Ovary (tissue), 9 donors: ENCODE measurements around the gene RHOJ. TPM values are rescaled to one million over a fixed set of nuclear protein-coding genes. Genes with fewer than 3 reads are reported as not detected.

ENCODE experiments used
- DNase-seq, 5 donors: peaks; one replicate each; pipeline ENCODE4 v3.0.0-alpha.2; 2019 to 2020
- H3K27ac ChIP-seq, 2 donors: fragments of 200-600 bp; one replicate each; pipeline versions ENCODE4 v1.5.1 to v1.8.0; 2019 to 2022
- H3K27me3 ChIP-seq: fragments of 200-600 bp; one replicate; pipeline ENCODE4 v1.8.0; 2022
- H3K36me3 ChIP-seq: fragments of 200-600 bp; sonication (generic); one replicate; pipeline ENCODE4 v1.5.1; 2019
- H3K4me1 ChIP-seq: one replicate; pipeline ENCODE4 v1.8.1; 2013; ENCODE audit warnings: mild to moderate bottlenecking, moderate library complexity; ENCODE audit not compliant: insufficient read depth
- H3K4me3 ChIP-seq: fragments of 200-600 bp; sonication (generic); one replicate; pipeline ENCODE4 v1.5.1; 2017
- H3K9me3 ChIP-seq, 2 donors: fragments of 200-600 bp in 1 of 2; sonication (generic) in 1 of 2; one replicate each; pipeline versions ENCODE4 v1.5.1 to v1.8.1; 2013 to 2019; ENCODE audit warnings: mild to moderate bottlenecking in 1 of 2, moderate library complexity in 1 of 2
- EP300 ChIP-seq: sonication (generic); formaldehyde crosslinking; IDR thresholded peaks from one replicate; pipeline ENCODE4 v1.6.1; 2017; ENCODE audit warnings: antibody characterized with exemption
- POLR2A ChIP-seq: fragments of 450-650 bp; IDR thresholded peaks from one replicate; pipeline ENCODE4 v1.6.1; 2017; ENCODE audit warnings: antibody characterized with exemption, mild to moderate bottlenecking, moderate library complexity
- whole genome bisulfite sequencing, 3 donors: extraction: QIAGEN DNeasy Blood & Tissue Kit in 1 of 3; methylation state at CpG; one replicate each; pipeline versions ENCODE4 v1.1.5 to v1.1.7; 2013 to 2017; 5-methylcytosine and 5-hydroxymethylcytosine counted together
- intact Hi-C, 4 donors: fragments of 100-400 bp; cut with DNase I; formaldehyde crosslinking; loops; one replicate each; pipeline versions ENCODE4 v1.11.0 to v1.15.1; 2022 to 2023
- polyA plus RNA-seq, 2 donors: library from polyadenylated mRNA; stranded (reverse); fragments of 200-250 nt in 1 of 2; fragments of 350-450 nt in 1 of 2; fragmentation: Illumina TruSeq in 1 of 2; extraction: RNeasy Lipid Tissue Mini Kit (QIAGEN cat#74804) in 1 of 2; gene quantifications; one replicate each; pipeline ENCODE4 v1.2.3, GENCODE V29; 2013 to 2014
- total RNA-seq, 7 donors: library from RNA; depleted of rRNA in 2 of 7; stranded (reverse); fragments of >200 nt in 2 of 7; fragmentation: NEBNext Ultra II Directional in 3 of 7; extraction: Animal tissue kit (Norgen Biotek cat#: 25700) in 3 of 7; gene quantifications; one replicate each; pipeline versions ENCODE4 v1.1.0 to v1.2.4, GENCODE V29; 2016 to 2023
- TF ChIP-seq, protein P1 (sequence below), 3 donors: fragments of 450-650 bp in 2 of 3; fragments of 200-600 bp in 1 of 3; IDR thresholded peaks; one replicate each; pipeline versions ENCODE4 v1.5.1 to v1.8.0; 2016 to 2022; ENCODE audit warnings: antibody characterized with exemption in 3 of 3, mild to moderate bottlenecking in 1 of 3
- donor health status: DM: no; HTN: no; CAD: no; lungs with moderate emphysema.
- donor health status: DM: no; HTN: no; CAD: no.
- donor health status: Bipolar disorder and iron deficiency.
- donor health status: DM: yes; HTN: yes; CAD: no.
- donor health status: DM: no; HTN: no; CAD: no.
- donor health status: DM: yes; HTN: yes; CAD: no.

The RHOJ gene
- total and polyA plus RNA-seq, 9 donors: 4.9 to 32.9 (median 16.1) TPM

- intact Hi-C loops: no loop called here
- no peaks in the 10 kb centered on the region for H3K27me3 ChIP-seq
- no peaks in the 10 kb centered on the region for H3K4me1 ChIP-seq
- no peak for DNase-seq
- 47 to 55% (median 50%) methylated on average over 8 of the region's 8 CpGs for WGBS, 3 donors
- H3K9me3 ChIP-seq: no peaks in the 10 kb centered on the region
- H3K27ac ChIP-seq: no peak overlapping the region
- H3K36me3 ChIP-seq: no peaks in the 10 kb centered on the region
- TF ChIP-seq EP300: no peak
- TF ChIP-seq, protein P1, sequence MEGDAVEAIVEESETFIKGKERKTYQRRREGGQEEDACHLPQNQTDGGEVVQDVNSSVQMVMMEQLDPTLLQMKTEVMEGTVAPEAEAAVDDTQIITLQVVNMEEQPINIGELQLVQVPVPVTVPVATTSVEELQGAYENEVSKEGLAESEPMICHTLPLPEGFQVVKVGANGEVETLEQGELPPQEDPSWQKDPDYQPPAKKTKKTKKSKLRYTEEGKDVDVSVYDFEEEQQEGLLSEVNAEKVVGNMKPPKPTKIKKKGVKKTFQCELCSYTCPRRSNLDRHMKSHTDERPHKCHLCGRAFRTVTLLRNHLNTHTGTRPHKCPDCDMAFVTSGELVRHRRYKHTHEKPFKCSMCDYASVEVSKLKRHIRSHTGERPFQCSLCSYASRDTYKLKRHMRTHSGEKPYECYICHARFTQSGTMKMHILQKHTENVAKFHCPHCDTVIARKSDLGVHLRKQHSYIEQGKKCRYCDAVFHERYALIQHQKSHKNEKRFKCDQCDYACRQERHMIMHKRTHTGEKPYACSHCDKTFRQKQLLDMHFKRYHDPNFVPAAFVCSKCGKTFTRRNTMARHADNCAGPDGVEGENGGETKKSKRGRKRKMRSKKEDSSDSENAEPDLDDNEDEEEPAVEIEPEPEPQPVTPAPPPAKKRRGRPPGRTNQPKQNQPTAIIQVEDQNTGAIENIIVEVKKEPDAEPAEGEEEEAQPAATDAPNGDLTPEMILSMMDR (IDR thresholded peaks at IDR 0.05): no peak
- TF ChIP-seq POLR2A: no peak
- no peak overlapping the region for H3K4me3 ChIP-seq
Measured at GRCh38 chr14:63295231-63295685, 91.0 kb downstream of the RHOJ start.

DNA sequence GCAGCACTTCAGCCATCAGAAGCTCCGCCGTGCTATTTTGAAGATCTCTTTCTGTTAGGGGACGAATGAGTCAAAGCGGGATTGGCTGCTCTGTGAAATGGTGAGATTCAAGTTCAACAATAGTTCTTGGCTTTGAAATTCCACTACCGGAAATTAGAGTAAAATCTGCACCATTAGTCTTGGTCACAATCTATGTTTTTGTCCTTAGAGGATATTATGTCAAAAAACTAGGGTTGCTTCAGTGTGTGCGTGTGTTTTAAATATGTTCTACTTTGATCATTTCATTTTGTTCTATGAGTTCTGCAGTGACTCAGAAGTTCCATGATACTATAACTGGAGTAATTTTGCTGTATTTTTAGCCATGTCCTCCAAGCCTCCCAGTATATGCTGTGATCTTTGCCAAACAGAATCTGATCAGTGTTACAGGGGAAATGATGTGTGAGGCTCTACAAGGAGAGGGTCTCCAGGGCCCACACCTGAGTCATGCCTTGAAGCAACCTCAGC is 91.9 kb downstream of the RHOJ start:
- 81 to 89% (median 87%) methylated on average over 6 of the region's 6 CpGs for WGBS, 3 donors
- Histone ChIP-seq H3K4me3 (no peak overlapping the region), H3K9me3 (no peaks in the 10 kb centered on the region), H3K4me1 (no peaks in the 10 kb centered on the region), H3K36me3 (no peaks in the 10 kb centered on the region), H3K27ac (no peak overlapping the region), H3K27me3 (no peaks in the 10 kb centered on the region)
- intact Hi-C loops: no loop called here
- DNase-seq: no peak
- no peak for TF ChIP-seq POLR2A
- TF ChIP-seq, protein P1 (IDR thresholded peaks at IDR 0.05): no peak
- TF ChIP-seq EP300: no peak

DNA sequence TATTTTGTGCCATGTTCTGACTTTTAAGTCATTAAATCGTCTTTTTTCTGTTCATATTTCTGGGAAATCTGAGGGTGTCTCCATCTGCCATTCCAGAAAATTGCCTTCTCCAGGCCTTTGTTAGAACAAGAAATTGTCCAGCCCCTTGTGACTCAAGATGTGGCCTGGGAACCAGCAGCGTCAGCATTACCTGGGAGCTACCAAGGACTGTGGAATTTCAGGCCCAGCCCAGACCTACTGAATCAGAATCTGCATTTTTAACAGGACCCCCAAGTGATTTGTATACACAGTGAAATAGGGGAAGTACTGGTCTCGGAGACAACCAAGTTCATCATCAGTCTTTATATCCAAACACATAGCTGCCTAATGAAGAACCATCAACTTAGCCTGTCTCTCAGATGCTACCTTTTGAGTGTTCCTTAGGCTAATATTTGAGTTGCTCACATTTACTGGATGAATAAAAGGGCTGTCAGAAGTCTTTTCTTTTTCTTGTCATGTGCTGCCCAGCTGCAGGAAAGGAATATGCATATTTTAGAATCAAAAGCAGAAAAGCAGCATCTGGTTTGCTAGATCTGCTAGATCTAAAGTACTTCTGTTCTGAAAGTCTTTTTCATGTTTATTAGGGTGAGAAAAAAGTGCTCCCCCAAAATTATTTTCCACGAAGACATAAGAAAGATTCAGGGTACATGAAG is 93.3 kb downstream of the RHOJ start:
- Histone ChIP-seq H3K9me3 (no peaks in the 10 kb centered on the region), H3K4me3 (no peak overlapping the region), H3K4me1 (no peaks in the 10 kb centered on the region), H3K36me3 (no peaks in the 10 kb centered on the region), H3K27me3 (no peaks in the 10 kb centered on the region), H3K27ac (no peak overlapping the region)
- DNase-seq: no peak
- 70 to 78% (median 76%) methylated on average over 4 of the region's 4 CpGs for WGBS, 3 donors
- TF ChIP-seq, protein P1 (IDR thresholded peaks at IDR 0.05): no peak
- TF ChIP-seq POLR2A (no peak), EP300 (no peak)
- intact Hi-C loops: no loop called here

DNA sequence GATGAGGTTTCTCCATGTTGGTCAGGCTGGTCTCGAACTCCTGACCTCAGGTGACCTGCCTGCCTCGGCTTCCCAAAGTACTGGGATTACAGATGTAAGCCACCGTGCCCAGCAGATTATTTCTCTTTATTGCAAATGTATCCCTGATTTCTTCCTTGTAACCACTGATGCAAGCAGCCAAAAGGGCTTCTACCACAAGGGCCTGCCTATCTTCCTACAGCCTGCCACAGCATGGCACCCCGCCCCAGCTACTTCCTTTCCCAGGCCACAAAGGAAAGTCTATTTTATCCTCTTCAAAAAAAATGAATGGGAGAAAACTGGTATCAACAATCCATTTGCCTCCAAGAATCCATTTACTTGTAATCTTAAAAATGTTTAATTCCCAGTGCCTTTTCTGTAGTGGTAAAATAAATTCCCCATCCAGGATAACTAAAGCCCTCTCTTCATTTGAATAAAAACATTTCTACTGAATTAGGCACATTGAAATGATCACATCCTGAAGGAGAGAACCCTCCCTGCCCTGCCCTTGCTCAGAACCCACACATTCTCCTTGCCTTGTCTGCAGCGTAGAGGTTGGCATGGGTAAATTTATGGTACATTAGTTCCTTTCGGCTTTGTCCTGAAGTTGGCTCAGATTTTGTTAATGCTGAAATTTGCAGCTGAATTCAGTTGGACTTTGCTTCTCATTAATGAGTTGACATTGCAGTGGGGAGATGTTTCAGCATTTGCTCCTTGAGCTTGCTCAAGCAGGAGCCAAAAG is 95.3 kb downstream of the RHOJ start:
- no peak for TF ChIP-seq EP300
- TF ChIP-seq, protein P1 (IDR thresholded peaks at IDR 0.05): no peak
- no peak for TF ChIP-seq POLR2A
- 64 to 68% (median 65%) methylated on average over 6 of the region's 6 CpGs for WGBS, 3 donors
- no peak for DNase-seq
- H3K36me3 ChIP-seq: no peaks in the 10 kb centered on the region
- H3K27me3 ChIP-seq: no peaks in the 10 kb centered on the region
- H3K27ac ChIP-seq: no peak overlapping the region
- H3K4me1 ChIP-seq: no peaks in the 10 kb centered on the region
- H3K9me3 ChIP-seq: no peaks in the 10 kb centered on the region
- intact Hi-C loops: no loop called here
- H3K4me3 ChIP-seq: no peak overlapping the region
